HG02588 (cell line): ENCODE data around the gene ANKS3.

Source experiments
- ATAC-seq: cut with Tn5 transposase; IDR thresholded peaks from one replicate; pipeline ENCODE4 v1.9.1; 2021; ENCODE audit warnings: mild to moderate bottlenecking, moderate library complexity; ENCODE audit not compliant: unreplicated experiment

Gene ANKS3

GRCh38 chr16:4728676-4729075, 5.4 kb downstream of the ANKS3 start:
- no peak for ATAC-seq

- no peak for ATAC-seq
Observed at GRCh38 chr16:4726616-4727015, 7.5 kb downstream of the ANKS3 start.

- ATAC-seq, result no peak
Observed at GRCh38 chr16:4724661-4725270, 9.3 kb downstream of the ANKS3 start.

- ATAC-seq, result no peak
Observed at GRCh38 chr16:4723071-4723767, 10.9 kb downstream of the ANKS3 start.

- ATAC-seq, result no peak
Observed at GRCh38 chr16:4718466-4718865, 15.6 kb downstream of the ANKS3 start.

GRCh38 chr16:4714996-4715395, 19.1 kb downstream of the ANKS3 start:
- no peak for ATAC-seq

- ATAC-seq, result no peak
Observed at GRCh38 chr16:4713663-4714501, 20.2 kb downstream of the ANKS3 start.

GRCh38 chr16:4709481-4709880, 24.6 kb downstream of the ANKS3 start:
- no peak for ATAC-seq

- ATAC-seq, result no peak
Observed at GRCh38 chr16:4706871-4707270, 27.2 kb downstream of the ANKS3 start.

- ATAC-seq, result no peak
Observed at GRCh38 chr16:4704913-4705312, 29.2 kb downstream of the ANKS3 start.

GRCh38 chr16:4704491-4704890, 29.6 kb downstream of the ANKS3 start:
- ATAC-seq, result no peak

GRCh38 chr16:4703906-4704305, 30.2 kb downstream of the ANKS3 start:
- ATAC-seq, result no peak

GRCh38 chr16:4702466-4702808, 31.6 kb downstream of the ANKS3 start:
- no peak for ATAC-seq

GRCh38 chr16:4701791-4702465, 32.1 kb downstream of the ANKS3 start:
- no peak for ATAC-seq

GRCh38 chr16:4700997-4701743, 32.9 kb downstream of the ANKS3 start:
- no peak for ATAC-seq

- ATAC-seq, result no peak
Observed at GRCh38 chr16:4700380-4700996, 33.6 kb downstream of the ANKS3 start.

- ATAC-seq, result no peak
Observed at GRCh38 chr16:4699046-4699556, 35.0 kb downstream of the ANKS3 start.

GRCh38 chr16:4698321-4699045, 35.6 kb downstream of the ANKS3 start:
- no peak for ATAC-seq

- ATAC-seq, result no peak
Observed at GRCh38 chr16:4697848-4698291, 36.2 kb downstream of the ANKS3 start.
